SJCRH30 (cell line): Measurements from ENCODE around the gene EPB41L2. TPM values are rescaled to one million over a fixed set of nuclear protein-coding genes. Genes with fewer than 3 reads are reported as not detected.
A peak's percentile ranks its signal among the peaks of the same experiment; 100 is the strongest.

Experiments used
- DNase-seq, 2 experiments: peaks; one replicate each; pipeline ENCODE4 v3.0.0-alpha.2; 2015 to 2020
- H3K27ac ChIP-seq: fragments of 250-450 bp; sonication (Bioruptor Pico); 2 replicates; pipeline ENCODE4 v1.5.1; 2020; ENCODE audit warnings: mild to moderate bottlenecking, moderate library complexity
- H3K27me3 ChIP-seq: fragments of 250-450 bp; sonication (Bioruptor Pico); 2 replicates; pipeline ENCODE4 v1.5.1; 2020; ENCODE audit warnings: mild to moderate bottlenecking, moderate library complexity
- H3K36me3 ChIP-seq: fragments of 250-450 bp; sonication (Bioruptor Pico); 2 replicates; pipeline ENCODE4 v1.5.1; 2020; ENCODE audit warnings: mild to moderate bottlenecking, moderate library complexity
- H3K4me1 ChIP-seq: fragments of 250-450 bp; sonication (Bioruptor Pico); 2 replicates; pipeline ENCODE4 v1.5.1; 2020; ENCODE audit warnings: mild to moderate bottlenecking, moderate library complexity
- H3K4me3 ChIP-seq: fragments of 250-450 bp; sonication (Bioruptor Pico); 2 replicates; pipeline ENCODE4 v1.5.1; 2020; ENCODE audit warnings: mild to moderate bottlenecking, moderate library complexity
- H3K9me3 ChIP-seq: fragments of 250-450 bp; sonication (Bioruptor Pico); replicated peaks from 2 replicates; pipeline ENCODE4 v1.5.1; 2020; ENCODE audit warnings: mild to moderate bottlenecking, moderate library complexity
- total RNA-seq: library from RNA; depleted of rRNA; stranded (reverse); fragments of >200 nt; shearing (Covaris generic); gene quantifications from 2 replicates; pipeline ENCODE4 v1.2.3, GENCODE V29; 2014

Gene EPB41L2
- total RNA-seq, 1 experiment from 2014 or later: 95.9 TPM

DNA sequence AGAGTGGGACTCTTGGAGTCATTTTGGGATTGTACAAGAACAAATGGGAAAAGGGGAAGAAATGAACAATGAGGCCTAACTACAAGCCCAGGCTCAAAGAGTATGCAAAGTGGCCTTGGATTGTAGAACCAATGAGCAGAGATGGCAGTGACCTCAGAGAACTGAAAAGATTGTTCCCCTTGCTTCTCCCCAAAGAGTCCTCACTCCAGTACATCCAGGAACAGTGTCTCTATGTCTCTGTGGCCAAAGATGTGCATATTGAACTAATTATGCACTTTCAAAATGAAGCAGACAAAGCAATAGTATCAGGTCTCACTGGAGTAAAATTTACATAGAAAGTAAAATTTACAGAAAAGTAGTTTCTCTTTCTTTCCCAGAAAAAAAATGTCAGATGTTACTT, 154.9 kb downstream of the EPB41L2 start:
- H3K27me3 ChIP-seq: no peaks in the 10 kb centered on the region
- no peak for DNase-seq
- no peaks in the 10 kb centered on the region for H3K9me3 ChIP-seq
- no peaks in the 10 kb centered on the region; the same call in 1 of the 2 replicates for H3K36me3 ChIP-seq
- peaks cover 6% of the 10 kb centered on the region for H3K4me1 ChIP-seq
- H3K27ac ChIP-seq: no peak overlapping the region
- no peak overlapping the region for H3K4me3 ChIP-seq

DNA sequence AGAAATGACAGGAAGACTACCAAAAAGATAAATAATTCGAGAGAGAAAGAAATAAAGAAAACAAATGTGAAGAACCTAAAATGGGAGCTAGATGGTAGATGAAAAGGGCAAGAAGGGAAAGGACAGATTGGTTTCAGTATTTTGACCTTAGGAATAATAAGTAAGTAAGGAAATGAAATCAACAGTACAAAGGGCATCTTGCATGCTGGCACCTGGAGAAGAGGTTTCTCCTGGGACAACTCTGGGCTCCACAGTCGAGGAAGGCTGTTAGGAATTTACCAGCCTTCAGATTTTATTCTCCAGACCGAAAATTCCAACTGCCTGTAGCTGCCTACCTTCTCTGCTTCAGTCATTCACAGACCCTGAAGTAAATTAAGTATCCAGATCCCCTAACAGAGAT, 155.4 kb downstream of the EPB41L2 start:
- Histone ChIP-seq H3K4me1 (peaks cover 1% of the 10 kb centered on the region), H3K27ac (no peak overlapping the region), H3K9me3 (no peaks in the 10 kb centered on the region), H3K27me3 (no peaks in the 10 kb centered on the region), H3K4me3 (no peak overlapping the region), H3K36me3 (no peaks in the 10 kb centered on the region; the same call in 1 of the 2 replicates)
- no peak for DNase-seq

DNA sequence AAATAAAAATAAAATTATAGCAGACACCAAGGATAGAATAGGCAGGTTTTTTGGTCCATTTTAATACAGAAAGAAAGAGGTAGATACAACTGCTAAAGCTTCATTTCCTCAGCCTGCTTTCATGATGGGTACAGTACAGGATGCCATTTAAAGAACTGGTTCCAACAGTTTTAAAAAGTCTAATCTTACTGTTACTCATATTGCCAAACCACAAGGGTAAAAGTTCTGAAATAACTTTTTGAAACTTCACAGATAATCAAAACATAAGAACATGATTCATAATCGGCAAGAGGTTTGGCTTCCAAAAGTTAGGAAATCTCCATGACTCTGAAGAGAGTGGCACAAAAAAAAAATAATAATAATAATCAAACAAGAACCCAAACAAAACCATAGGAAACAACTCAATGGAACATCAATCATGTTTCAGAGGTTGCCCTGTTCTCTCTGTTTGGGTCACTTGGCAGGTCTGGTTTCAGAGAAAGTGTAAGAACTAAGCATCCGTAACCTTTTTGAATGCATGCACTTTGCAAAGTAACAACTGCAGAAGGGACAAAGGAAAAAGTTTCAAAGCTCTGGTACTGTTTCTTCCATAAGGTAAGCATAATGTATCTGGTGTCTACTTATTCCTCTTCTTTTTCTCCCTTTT, 156.2 kb downstream of the EPB41L2 start:
- no peak overlapping the region for H3K27ac ChIP-seq
- DNase-seq: no peak

DNA sequence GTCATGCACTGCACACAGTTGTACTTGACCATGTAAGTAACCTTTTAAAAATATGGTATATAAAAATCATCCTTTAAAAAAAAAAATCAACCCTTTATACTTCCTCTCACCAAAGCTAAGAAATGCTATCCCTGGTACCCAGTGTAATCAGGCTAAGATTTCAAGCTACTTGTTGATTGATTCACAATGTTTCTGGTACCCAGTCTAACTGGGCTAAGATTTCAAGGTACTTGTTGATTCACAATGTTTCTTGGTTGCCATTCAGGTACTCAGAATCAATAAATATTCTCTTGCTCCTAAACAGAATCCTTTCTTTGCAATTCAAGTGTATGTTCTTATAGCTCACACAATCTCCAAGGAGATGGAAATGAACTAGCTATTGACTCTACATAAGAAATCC, 159.4 kb downstream of the EPB41L2 start:
- peaks cover 15% of the 10 kb centered on the region for H3K36me3 ChIP-seq
- no peaks in the 10 kb centered on the region for H3K9me3 ChIP-seq
- DNase-seq: no peak
- no peak overlapping the region for H3K27ac ChIP-seq
- no peaks in the 10 kb centered on the region for H3K4me1 ChIP-seq
- H3K27me3 ChIP-seq: no peaks in the 10 kb centered on the region
- H3K4me3 ChIP-seq: no peak overlapping the region

More for the DNA sequence above, 156.2 kb downstream of the EPB41L2 start:
- no peaks in the 10 kb centered on the region for H3K27me3 ChIP-seq
- no peaks in the 10 kb centered on the region; the same call in none of the 2 replicates for H3K36me3 ChIP-seq
- H3K9me3 ChIP-seq: no peaks in the 10 kb centered on the region
- no peak overlapping the region for H3K4me3 ChIP-seq
- no peaks in the 10 kb centered on the region for H3K4me1 ChIP-seq

DNA sequence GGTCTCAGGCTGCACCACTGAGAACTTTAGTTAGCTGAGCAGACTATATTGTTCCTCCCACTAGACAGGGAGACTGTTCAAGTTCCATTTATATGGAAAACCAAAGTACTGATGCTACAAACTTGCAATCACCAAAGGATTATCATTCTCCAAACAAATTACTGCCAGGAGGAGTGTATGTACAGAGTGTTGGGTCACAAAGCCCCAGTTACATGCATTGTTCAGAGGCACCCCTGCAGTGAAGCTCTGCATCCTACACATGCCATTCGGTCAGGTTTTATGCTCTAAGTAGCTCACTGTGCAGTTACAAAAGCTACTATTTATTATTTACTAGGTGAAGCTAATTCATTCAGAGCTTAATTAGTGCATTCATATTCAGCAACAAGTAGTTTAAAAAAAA, 160.0 kb downstream of the EPB41L2 start:
- Histone ChIP-seq H3K4me3 (no peak overlapping the region), H3K9me3 (no peaks in the 10 kb centered on the region), H3K36me3 (peaks cover 18% of the 10 kb centered on the region), H3K27me3 (no peaks in the 10 kb centered on the region), H3K27ac (no peak overlapping the region), H3K4me1 (no peaks in the 10 kb centered on the region)
- no peak for DNase-seq

DNA sequence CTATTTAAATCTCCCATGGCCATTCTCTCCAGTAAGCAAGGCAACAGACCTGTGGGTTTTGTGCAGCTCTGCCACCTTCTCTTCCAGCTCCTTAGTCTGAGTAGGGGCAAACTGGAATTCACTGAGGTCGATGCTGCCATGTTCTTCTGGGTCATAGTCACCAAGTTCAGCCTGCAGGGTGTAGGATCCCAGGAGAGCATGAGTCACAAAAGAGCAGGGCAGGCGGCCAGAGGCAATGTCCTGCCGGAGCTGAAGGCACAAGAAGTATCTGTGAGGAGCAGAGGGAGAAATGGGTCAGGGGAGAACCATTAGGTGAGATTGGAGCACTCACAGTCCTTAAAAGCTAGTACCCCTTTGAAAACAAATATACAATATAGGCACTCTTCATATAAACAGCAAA, 162.1 kb downstream of the EPB41L2 start:
- Histone ChIP-seq H3K9me3 (no peaks in the 10 kb centered on the region), H3K27ac (no peak overlapping the region), H3K27me3 (no peaks in the 10 kb centered on the region)

DNA sequence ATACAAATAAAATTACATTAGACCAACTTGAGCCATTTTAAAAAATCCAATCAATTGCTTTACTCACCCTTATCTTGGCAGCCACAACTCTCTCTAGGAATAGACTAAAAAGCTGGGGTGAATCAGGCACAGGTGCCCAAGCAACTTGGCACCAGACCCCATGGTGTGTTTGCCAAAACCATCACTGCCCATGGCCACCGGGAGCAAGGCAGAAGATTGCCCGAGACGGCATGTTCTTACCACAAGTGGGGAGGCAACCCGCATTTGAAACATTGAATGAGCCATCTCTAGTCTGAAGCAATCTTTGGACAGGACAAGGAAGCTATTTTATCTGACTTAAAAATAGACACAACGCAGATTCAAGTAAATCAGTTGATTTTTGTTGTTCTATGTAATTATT, 166.8 kb downstream of the EPB41L2 start:
- no peak for DNase-seq
- Histone ChIP-seq H3K9me3 (no peaks in the 10 kb centered on the region), H3K36me3 (peaks cover 42% of the 10 kb centered on the region), H3K27ac (no peak overlapping the region), H3K27me3 (no peaks in the 10 kb centered on the region), H3K4me3 (no peak overlapping the region), H3K4me1 (no peaks in the 10 kb centered on the region; the same call in 1 of the 2 replicates)

More for the DNA sequence above, 162.1 kb downstream of the EPB41L2 start:
- no peak overlapping the region for H3K4me3 ChIP-seq
- peaks cover 23% of the 10 kb centered on the region for H3K36me3 ChIP-seq
- no peak for DNase-seq
- no peaks in the 10 kb centered on the region; the same call in 1 of the 2 replicates for H3K4me1 ChIP-seq

DNA sequence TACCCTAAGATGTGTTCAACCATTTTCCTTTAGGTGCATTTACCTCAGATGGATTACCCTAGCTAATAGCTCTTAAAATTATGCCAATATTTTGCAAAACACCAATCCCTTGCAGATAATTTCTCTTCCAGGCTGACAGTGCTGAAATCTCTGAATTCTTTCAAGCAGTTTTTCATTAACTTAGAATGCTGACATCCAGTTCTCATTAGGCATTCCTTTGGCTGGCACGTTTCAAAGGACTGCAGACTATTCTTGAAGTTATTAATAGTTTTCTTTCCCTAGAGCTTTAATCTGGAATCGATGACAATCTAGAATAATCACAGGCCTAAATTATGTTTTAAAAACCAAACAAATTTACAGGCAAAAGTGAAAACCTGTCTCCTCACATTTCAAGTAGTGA, 167.5 kb downstream of the EPB41L2 start:
- H3K9me3 ChIP-seq: no peaks in the 10 kb centered on the region
- no peak for DNase-seq
- H3K36me3 ChIP-seq: peaks cover 36% of the 10 kb centered on the region
- no peaks in the 10 kb centered on the region for H3K27me3 ChIP-seq
- no peak overlapping the region for H3K4me3 ChIP-seq
- no peak overlapping the region for H3K27ac ChIP-seq
- peaks cover 5% of the 10 kb centered on the region for H3K4me1 ChIP-seq

DNA sequence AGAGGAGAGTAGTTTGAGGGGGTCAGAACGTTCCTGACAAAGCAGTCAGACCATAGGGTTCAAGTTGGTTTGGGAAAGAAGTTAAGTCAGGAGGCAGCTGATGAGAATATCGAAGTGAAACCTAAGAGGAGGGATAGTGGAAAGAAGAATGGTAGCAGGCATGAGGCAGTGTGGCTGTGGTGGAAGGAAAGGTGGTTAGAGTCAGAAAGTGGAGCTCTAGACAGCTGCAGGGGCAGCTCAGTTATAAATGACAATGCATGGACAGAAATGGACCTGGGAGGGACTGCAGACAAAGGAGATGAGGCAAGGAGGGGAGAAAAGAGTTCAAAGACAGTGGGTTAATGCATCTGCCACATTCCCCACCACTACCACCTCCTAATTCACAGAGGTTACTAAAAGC, 169.3 kb downstream of the EPB41L2 start:
- Histone ChIP-seq H3K4me3 (no peak overlapping the region), H3K27ac (no peak overlapping the region), H3K9me3 (no peaks in the 10 kb centered on the region), H3K36me3 (peaks cover 40% of the 10 kb centered on the region), H3K4me1 (peaks cover 6% of the 10 kb centered on the region), H3K27me3 (no peaks in the 10 kb centered on the region)
- DNase-seq: no peak

DNA sequence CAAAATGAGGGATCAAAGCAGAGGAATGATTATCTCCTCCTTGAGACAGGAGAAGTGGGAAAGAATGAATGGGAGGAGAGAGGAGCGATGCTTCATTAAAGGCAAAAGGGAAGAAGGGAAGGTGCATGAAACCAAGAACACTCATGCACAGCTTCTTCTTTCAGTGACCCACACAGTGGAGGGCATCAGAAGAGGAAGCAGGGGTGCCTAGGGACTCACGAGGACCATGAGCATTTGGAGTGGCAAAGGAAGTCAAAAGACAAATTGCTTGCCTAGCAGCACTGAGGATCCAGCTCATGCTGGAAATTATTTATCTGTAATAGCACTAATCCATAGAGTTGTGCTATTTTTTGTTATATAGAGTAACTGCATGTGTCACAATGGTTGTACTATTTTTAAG, 169.8 kb downstream of the EPB41L2 start:
- H3K36me3 ChIP-seq: peaks cover 40% of the 10 kb centered on the region
- no peaks in the 10 kb centered on the region for H3K9me3 ChIP-seq
- DNase-seq: no peak
- peaks cover 6% of the 10 kb centered on the region for H3K4me1 ChIP-seq
- no peaks in the 10 kb centered on the region for H3K27me3 ChIP-seq
- H3K4me3 ChIP-seq: no peak overlapping the region
- H3K27ac ChIP-seq: no peak overlapping the region

DNA sequence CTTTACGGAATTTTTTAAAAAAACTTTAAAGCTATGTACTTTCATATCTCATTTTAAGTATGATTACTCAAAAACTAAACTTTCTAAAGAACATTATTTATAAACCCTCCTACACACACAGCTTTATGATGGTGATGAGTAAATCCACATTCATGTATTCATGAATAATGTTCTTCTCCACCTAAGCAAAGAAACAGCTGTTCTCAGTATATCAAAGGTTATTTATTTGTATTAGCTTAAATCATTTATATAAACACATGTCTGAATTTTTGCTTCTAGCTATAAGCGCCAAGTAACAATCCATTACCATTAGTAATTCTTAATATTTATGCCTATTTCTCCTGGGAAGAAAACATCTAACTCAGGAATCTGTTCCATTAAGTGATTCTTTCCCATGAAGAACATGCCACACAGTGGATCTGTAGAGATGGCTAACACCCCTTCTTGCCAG, 172.5 kb downstream of the EPB41L2 start:
- H3K4me1 ChIP-seq: peaks cover 6% of the 10 kb centered on the region; the same call in 1 of the 2 replicates
- peaks cover 38% of the 10 kb centered on the region for H3K36me3 ChIP-seq
- no peak overlapping the region for H3K27ac ChIP-seq
- no peaks in the 10 kb centered on the region for H3K27me3 ChIP-seq
- H3K9me3 ChIP-seq: no peaks in the 10 kb centered on the region
- H3K4me3 ChIP-seq: no peak overlapping the region
- DNase-seq: peak in 1 of 2 experiments; percentile 20

DNA sequence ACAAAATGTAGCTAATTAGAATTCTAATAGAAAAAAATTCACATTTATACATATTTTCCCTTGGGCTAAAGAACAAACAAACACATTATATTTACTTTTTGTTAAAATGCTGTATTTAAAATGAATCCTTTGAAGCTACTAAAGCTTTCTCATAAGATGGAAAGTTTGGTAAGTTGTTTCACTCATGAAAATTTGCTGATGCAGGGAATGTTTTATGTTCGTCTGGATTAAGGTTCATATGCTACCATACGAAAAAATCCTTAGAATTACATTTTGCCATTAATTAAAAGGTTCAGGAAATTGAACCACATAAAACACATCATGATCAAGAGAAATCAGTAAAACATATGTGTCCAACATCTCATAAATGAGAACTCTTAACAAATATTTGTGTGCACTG, 173.6 kb downstream of the EPB41L2 start:
- Histone ChIP-seq H3K9me3 (no peaks in the 10 kb centered on the region), H3K4me3 (no peak overlapping the region), H3K4me1 (peaks cover 6% of the 10 kb centered on the region; the same call in 1 of the 2 replicates), H3K27me3 (no peaks in the 10 kb centered on the region), H3K36me3 (peaks cover 39% of the 10 kb centered on the region), H3K27ac (no peak overlapping the region)
- no peak for DNase-seq

DNA sequence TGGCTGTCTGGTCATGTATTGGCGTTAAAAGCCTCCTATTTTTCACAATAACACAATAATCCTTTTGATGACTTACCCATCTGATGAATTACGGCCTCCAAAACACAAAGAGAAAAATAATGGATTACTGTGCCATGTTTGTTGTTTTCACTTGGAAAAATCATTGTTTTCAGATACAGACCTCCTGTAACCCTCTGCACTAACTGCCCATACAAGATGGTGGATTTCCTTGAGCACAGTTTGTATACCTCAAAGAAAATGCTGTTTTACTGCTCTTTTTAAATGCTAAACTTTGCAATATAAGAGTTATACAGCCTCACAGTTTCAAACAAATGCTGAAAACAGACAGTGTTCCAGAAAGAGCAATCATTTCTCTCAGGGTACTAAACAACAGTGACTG, 174.8 kb downstream of the EPB41L2 start:
- Histone ChIP-seq H3K27me3 (no peaks in the 10 kb centered on the region), H3K4me3 (no peak overlapping the region), H3K36me3 (peaks cover 42% of the 10 kb centered on the region), H3K27ac (no peak overlapping the region), H3K9me3 (no peaks in the 10 kb centered on the region), H3K4me1 (peaks cover 6% of the 10 kb centered on the region; the same call in 1 of the 2 replicates)
- no peak for DNase-seq

DNA sequence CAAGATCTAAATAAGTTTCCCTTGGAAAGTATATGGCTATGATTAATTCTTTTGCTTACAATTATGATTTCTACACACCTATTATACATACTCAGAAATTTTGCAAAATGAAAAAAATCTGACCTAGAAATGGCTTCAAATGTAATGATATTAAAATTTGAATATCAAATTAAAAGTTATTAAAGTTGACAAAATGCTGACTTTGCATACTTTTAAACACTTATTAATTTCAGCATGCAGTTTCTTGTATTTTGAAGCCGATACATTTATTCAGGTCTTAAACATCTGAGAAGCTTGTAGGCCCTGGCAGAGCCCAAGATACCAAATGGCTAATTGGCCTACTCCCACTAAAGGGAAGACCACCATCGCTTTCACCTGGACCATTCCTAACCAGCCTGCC, 176.1 kb downstream of the EPB41L2 start:
- Histone ChIP-seq H3K4me3 (no peak overlapping the region), H3K27ac (no peak overlapping the region), H3K36me3 (peaks cover 34% of the 10 kb centered on the region), H3K4me1 (peaks cover 6% of the 10 kb centered on the region; the same call in 1 of the 2 replicates), H3K27me3 (no peaks in the 10 kb centered on the region), H3K9me3 (no peaks in the 10 kb centered on the region)
- DNase-seq: no peak

DNA sequence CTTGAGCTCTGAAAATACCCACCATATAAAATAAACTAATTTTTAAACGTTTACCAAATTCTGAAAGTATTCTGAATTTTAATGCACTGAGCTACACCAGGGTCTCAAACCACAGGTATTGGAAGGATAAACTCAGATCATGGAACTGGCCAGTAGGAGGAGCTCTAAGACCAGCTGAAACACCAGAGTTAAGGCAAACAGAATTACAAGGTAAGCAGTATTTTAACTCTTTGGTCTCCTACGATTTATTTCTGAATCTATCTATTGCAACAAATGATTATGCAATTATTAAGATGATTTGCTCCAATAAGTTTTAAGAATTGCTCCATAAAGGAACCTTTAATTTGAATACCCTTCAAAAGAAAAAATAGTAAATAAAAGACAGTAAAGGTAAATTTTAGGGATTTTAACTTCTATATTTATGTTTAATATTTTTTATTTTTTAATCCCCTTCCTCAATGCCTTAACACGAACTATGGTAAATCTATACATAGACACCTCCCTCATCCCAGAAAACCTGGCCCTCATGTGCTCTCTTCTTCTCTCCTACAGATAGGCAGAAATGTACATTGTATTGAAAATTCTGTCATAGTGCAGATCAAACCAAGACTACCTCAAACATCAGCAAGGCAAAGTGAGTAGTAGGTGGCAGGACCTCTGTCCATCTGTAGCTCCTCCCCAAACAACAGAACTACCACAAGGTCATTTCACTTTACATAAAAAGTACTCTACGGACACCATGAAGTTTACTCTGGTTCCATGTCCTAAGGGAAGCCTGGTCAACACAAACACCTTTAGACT, 177.5 kb downstream of the EPB41L2 start:
- Histone ChIP-seq H3K27ac (no peak overlapping the region), H3K27me3 (no peaks in the 10 kb centered on the region), H3K4me3 (no peak overlapping the region), H3K9me3 (no peaks in the 10 kb centered on the region), H3K4me1 (peaks cover 2% of the 10 kb centered on the region; the same call in 1 of the 2 replicates), H3K36me3 (peaks cover 33% of the 10 kb centered on the region)
- peak; percentile 69 to 89 for DNase-seq
